ENCODE results near the gene ABCC1.

DNA sequence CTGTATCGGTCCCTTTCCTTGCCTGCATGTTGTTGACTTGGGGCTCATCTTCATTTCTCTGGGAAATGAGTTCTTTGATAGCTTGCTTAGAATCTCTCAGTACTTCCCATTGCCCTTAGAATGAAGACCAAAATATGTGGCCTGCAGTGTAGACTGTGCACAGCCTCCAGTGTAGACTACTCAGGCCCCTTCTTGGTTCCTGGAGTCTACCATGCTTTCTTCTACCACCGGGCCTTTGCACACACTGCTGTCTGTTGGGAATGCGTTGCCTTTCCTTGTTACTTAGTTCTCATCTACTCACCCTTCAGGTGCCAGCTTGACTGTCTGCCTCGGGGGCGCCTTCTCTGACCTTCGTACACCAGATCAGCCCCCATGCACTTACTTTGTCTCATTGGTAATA lies 82.0 kb downstream of the ABCC1 start:
- TF ChIP-seq FOXM1 (IDR thresholded peaks at IDR 0.05; ENCODE audit: borderline replicate concordance), result no peak
- no peak for TF ChIP-seq FOXK2 (IDR thresholded peaks at IDR 0.05)
- TF ChIP-seq SP1 (IDR thresholded peaks at IDR 0.05), result no peak
- TF ChIP-seq BHLHE40 (IDR thresholded peaks at IDR 0.05; ENCODE audit: borderline replicate concordance), result no peak
- TF ChIP-seq CTBP1 (IDR thresholded peaks at IDR 0.05; ENCODE audit: borderline replicate concordance), result no peak
- TF ChIP-seq HDGF (IDR thresholded peaks at IDR 0.05; ENCODE audit: borderline replicate concordance), result no peak
- TF ChIP-seq ELF4 (IDR thresholded peaks at IDR 0.05), result no peak
- no peak for TF ChIP-seq ARNT (IDR thresholded peaks at IDR 0.05)
- no peak for TF ChIP-seq FOXA1 (IDR thresholded peaks at IDR 0.05)
- TF ChIP-seq NFRKB (IDR thresholded peaks at IDR 0.05), result no peak
- no peak for TF ChIP-seq L3MBTL2 (conservative IDR thresholded peaks at IDR 0.05)
- TF ChIP-seq, protein P1, sequence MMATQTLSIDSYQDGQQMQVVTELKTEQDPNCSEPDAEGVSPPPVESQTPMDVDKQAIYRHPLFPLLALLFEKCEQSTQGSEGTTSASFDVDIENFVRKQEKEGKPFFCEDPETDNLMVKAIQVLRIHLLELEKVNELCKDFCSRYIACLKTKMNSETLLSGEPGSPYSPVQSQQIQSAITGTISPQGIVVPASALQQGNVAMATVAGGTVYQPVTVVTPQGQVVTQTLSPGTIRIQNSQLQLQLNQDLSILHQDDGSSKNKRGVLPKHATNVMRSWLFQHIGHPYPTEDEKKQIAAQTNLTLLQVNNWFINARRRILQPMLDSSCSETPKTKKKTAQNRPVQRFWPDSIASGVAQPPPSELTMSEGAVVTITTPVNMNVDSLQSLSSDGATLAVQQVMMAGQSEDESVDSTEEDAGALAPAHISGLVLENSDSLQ (IDR thresholded peaks at IDR 0.05), result no peak

All from HEK293T (cell line).